ENCODE results near the gene CCDC6.
"Not testable (repeated sequence)": the region's sequence is repeated elsewhere in the genome, so short reads cannot be mapped to it uniquely, and the experiment has no call there.

CCDC6 gene

GRCh38 chr10:59905066-59905730, 1.2 kb downstream of the CCDC6 start:
- no peak for DNase-seq

- no peak for DNase-seq
These were observed 1.8 kb downstream of the CCDC6 start for GRCh38 chr10:59904426-59905065.

GRCh38 chr10:59903871-59904270, 2.5 kb downstream of the CCDC6 start:
- no peak for DNase-seq

- no peak for DNase-seq
These were observed 4.3 kb downstream of the CCDC6 start for GRCh38 chr10:59902016-59902415.

GRCh38 chr10:59901470-59901869, 4.9 kb downstream of the CCDC6 start:
- no peak for DNase-seq

GRCh38 chr10:59900048-59900727, 6.2 kb downstream of the CCDC6 start:
- DNase-seq, result no peak

- peak; percentile 78 for DNase-seq
These were observed 8.1 kb downstream of the CCDC6 start for GRCh38 chr10:59898125-59898835.

GRCh38 chr10:59896191-59896590, 10.2 kb downstream of the CCDC6 start:
- no peak for DNase-seq

GRCh38 chr10:59895629-59896116, 10.7 kb downstream of the CCDC6 start:
- no peak for DNase-seq

- DNase-seq, result no peak
These were observed 12.2 kb downstream of the CCDC6 start for GRCh38 chr10:59894114-59894513.

- no peak for DNase-seq
These were observed 13.7 kb downstream of the CCDC6 start for GRCh38 chr10:59892697-59893096.

GRCh38 chr10:59891936-59892335, 14.4 kb downstream of the CCDC6 start:
- DNase-seq, result no peak

GRCh38 chr10:59891349-59891748, 15.0 kb downstream of the CCDC6 start:
- no peak for DNase-seq

GRCh38 chr10:59888781-59889435, 17.4 kb downstream of the CCDC6 start:
- DNase-seq, result no peak

- no peak for DNase-seq
These were observed 18.2 kb downstream of the CCDC6 start for GRCh38 chr10:59887972-59888640.

- DNase-seq, result no peak
These were observed 19.4 kb downstream of the CCDC6 start for GRCh38 chr10:59887006-59887405.

- DNase-seq, result no peak
These were observed 20.8 kb downstream of the CCDC6 start for GRCh38 chr10:59885430-59886134.

GRCh38 chr10:59884893-59885292, 21.5 kb downstream of the CCDC6 start:
- not testable (repeated sequence) for DNase-seq

GRCh38 chr10:59881640-59882039, 24.7 kb downstream of the CCDC6 start:
- DNase-seq, result no peak

- no peak for DNase-seq
These were observed 25.3 kb downstream of the CCDC6 start for GRCh38 chr10:59880971-59881510.

- no peak for DNase-seq
These were observed 26.2 kb downstream of the CCDC6 start for GRCh38 chr10:59880019-59880717.

Measured in NCI-H2227 treated with DMSO at 0.1 percent for 48 hours (cell line).